HG02981 (cell line): Measurements from ENCODE around the gene S100A1.
A peak's percentile ranks its signal among the peaks of the same experiment; 100 is the strongest.
"Not testable (repeated sequence)": the region's sequence is repeated elsewhere in the genome, so short reads cannot be mapped to it uniquely, and the experiment has no call there.

Experiments used
- ATAC-seq: cut with Tn5 transposase; IDR thresholded peaks from one replicate; pipeline ENCODE4 v1.9.1; 2021; ENCODE audit warnings: mild to moderate bottlenecking, moderate library complexity; ENCODE audit not compliant: unreplicated experiment

The S100A1 gene

DNA sequence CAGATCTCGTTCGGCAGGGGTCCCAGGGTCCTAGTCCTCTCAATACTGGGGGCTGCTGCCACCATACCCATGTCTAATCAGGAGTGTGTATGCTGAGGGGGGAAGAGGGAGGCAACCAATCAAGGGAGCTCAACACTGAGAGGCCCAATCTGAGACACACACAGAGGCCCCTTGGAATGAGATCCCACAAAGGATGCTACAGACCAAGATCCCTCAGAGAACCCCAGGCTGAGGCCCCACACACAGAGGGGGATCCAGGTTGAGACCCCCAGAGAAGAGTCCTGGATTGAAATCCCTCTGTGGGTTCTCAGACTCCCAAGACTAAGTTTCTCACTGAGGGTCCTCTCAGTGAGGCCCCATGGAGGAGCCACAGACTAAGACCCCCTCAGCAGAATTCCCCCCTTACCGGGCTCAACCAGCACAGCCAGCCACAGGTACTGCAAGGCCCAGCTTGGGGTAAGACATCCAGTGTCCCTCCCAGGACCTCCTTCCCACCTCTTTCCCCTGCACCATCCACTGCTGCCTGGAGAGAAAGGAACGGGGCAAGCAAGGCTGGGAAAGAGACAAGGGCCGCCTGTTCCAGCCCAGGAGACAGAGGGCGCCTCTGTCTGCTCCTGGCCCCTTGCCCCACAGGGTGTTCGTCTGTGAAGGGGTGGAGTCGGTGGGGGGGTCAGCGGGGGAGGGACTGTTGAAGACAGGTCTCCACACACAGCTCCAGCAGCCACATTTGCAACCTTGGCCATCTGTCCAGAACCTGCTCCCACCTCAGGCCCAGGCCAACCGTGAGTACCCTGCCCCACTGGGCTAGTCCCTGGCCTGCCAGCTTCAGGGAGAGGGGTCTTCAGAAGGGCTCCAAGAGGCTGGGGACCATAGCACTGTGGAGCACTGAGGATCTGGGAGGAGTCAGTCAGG is at the start of gene S100A1:
Gene S100A1, plus strand, starts transcription at position 720 of the 912 bp plus-strand sequence. CDS start 2,088 bp downstream, outside the sequence.
- no peak for ATAC-seq

DNA sequence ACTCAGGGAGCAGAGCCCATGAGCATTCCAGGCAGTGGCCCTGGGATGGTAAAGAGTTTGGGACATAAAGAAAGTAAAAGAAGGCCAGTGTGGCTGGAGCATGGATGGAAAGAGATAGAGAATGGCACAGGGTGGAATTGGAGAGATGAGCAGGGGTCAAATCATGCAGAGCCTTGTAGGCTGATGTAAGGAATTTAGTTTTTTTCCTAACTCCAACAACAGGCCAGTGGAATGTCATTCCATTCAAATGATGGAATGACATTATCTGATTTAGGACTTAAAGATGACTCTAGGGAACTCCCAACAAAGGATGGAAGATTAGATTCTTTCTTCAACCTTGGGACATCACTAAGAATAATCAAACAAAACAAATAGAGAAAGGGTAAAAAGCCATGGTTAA is 49.7 kb upstream of the S100A1 start:
- no peak for ATAC-seq

- ATAC-seq = no peak
Measured at GRCh38 chr1:153578936-153579335, 49.3 kb upstream of the S100A1 start.

GRCh38 chr1:153582836-153583235 is 45.4 kb upstream of the S100A1 start:
- not testable (repeated sequence) for ATAC-seq

- ATAC-seq = not testable (repeated sequence)
Measured at GRCh38 chr1:153583514-153583913, 44.7 kb upstream of the S100A1 start.

DNA sequence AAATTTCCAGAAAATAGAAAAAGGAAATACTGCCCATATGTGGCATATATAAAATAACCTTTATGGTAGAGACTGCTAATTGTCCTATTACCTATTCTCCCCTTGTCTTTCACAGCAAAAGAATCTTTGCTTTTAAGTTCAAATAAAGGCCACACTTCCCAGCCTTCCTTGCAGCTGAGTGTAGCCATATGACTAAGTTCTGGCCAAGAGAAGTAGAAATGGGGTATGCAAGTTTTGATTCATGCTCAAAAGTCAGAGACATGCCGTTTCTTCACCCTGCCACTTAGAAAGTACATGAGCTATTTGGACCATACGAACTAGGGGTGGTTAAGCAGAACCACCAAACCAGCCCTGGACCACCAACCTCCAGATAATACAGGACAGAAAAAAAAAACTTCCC is 44.3 kb upstream of the S100A1 start:
- no peak for ATAC-seq

GRCh38 chr1:153585006-153585405 is 43.2 kb upstream of the S100A1 start:
- ATAC-seq = no peak

DNA sequence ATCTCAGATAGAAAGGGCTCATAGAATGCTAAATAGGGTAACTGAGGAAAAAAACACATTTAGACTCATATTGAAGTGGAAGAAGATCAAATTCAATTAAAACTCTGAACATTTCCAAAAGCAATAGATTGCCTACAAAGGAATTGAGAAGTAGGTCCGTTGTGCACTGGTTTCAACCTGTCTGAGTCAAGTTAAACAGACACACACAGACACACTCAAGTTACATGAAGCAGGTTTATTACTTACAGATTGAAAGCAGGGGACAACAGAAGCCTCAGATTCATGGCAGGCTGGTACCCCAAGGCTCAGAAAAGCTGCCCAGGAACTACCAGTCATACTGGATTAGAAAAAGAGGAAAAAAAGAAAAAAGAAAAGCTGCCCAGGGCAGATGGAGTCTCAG is 41.9 kb upstream of the S100A1 start:
- no peak for ATAC-seq

- ATAC-seq = no peak
Measured at GRCh38 chr1:153587314-153587713, 40.9 kb upstream of the S100A1 start.

DNA sequence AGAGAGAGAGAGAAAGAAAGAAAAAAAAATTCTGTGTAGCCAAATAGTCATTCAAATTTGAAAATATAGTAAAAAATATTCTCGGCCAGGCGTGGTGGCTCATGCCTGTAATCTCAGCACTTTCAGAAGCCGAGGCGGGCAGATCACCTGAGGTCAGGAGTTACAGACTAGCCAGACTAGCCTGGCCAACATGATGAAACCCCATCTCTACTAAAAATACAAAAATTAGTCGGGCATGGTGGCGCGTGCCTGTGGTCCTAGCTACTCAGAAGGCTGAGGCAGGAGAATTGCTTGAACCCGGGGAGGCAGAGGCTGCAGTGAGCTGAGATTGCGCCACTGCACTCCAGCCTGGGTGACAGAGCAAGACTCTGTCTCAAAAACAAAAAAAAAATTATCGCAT is 40.2 kb upstream of the S100A1 start:
- not testable (repeated sequence) for ATAC-seq

DNA sequence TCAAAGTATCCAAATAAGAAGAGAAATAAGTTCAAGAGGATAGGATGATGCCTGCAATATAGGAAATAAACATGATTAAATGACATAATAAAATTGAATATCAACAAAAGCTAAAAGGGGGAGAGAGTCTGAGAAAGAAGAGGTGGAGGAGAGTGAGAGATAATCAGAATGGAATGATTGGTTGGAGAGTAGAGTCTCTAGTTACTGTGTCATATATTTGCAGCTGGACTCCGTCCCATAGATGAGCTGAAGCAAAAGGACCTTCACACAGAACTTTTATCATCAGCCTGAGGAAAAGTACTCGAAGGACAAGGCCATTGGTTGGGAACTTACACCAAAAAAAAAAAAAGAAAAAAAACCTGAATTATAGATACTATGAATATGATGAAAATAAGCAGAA is 39.8 kb upstream of the S100A1 start:
- ATAC-seq = no peak

- no peak for ATAC-seq
Measured at GRCh38 chr1:153592748-153593147, 35.5 kb upstream of the S100A1 start.

DNA sequence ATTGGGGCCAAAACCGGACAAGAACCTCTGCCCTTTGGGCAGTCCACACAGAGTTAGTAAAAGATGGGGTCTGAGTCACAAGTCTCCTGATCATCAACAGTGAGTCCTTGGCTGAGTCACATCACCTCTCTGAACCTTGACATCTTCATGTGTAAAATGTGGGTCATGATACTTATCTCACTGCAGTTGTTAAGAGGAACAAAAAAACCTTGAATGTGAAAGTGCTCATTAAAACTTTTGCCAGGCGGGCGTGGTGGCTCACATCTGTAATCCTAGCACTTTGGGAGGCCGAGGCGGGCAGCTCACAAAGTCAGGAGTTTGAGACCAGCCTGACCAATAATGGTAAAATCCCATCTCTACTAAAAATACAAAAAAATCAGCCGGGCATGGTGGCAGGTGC is 31.0 kb upstream of the S100A1 start:
- no peak for ATAC-seq

DNA sequence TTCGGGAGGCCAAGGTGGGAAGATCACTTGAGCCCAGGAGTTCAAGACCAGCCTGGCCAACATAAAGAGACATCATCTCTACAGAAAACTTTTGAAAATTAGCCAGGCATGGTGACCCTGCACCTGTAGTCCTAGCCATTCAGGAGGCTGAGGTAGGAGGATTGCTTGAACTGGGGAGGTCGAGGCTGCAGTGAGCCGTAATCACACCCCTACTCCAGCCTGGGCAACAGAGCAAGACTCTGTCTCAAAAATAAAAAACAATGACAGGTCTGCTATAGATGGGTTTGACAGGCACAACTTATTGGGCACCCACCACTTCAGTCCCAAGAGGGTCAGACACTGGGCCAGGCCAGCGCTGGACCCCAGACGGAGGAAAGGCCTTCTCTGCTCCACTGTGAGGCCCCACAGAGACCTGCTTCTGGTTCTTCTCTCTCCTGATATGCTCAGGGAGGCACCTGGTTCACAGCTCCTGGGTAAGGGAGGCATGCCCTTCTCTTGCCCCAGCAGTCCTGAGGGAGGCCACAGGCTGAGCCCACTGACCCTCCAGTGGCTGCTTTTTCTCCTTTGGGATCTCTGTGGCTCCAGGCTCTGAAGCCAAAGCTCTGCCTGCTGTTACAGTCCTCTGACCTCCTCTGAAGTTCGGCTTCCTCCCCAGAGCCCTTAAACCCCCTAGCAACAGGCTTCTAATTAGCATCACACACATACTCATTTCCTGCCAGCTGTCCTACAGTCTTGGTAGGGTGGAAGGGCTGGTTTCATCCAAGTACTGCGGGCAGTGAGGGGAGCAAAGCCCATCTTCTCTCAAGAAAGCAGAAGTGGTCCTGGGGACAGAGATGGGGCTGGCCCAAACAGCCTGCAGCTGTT is 29.7 kb upstream of the S100A1 start:
- ATAC-seq = peak; percentile 98

- no peak for ATAC-seq
Measured at GRCh38 chr1:153599847-153600246, 28.4 kb upstream of the S100A1 start.

DNA sequence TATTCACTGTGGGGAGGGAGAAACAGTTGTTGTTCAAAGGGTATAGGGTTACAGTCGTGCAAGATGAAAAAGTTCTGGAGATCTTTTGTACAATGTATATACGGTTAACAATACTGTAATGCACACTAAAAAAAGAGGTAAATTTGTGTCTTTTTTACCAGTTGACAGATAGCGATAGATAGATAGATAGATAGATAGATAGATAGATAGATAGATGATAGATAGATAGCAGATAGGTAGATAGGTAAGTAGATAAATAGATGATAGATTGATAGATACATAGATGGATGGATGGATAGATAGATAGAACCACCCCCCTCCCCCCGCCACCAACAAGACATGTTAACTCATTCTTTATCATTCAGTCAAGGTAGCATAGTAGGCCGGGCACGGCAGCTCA is 25.5 kb upstream of the S100A1 start:
- ATAC-seq = no peak

DNA sequence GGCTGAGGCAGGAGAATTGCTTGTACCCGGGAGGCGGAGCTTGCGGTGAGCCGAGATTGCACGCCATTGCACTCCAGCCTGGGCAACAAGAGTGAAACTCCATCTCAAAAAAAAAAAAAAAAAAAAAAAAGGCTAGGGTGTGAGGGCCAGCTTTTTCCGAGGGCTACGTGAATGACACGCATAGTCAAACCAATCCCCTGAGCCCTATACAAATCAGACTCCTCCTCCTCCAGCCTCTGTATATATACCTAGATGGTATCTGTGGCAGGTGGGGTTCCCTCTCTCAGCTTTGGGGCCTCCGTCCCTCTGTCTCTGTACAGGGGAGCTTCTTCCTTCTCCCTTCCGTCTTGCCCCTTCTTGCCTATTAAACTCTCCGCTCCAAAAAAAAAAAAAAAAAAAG is 22.0 kb upstream of the S100A1 start:
- no peak for ATAC-seq

- ATAC-seq = no peak
Measured at GRCh38 chr1:153607381-153607780, 20.9 kb upstream of the S100A1 start.

DNA sequence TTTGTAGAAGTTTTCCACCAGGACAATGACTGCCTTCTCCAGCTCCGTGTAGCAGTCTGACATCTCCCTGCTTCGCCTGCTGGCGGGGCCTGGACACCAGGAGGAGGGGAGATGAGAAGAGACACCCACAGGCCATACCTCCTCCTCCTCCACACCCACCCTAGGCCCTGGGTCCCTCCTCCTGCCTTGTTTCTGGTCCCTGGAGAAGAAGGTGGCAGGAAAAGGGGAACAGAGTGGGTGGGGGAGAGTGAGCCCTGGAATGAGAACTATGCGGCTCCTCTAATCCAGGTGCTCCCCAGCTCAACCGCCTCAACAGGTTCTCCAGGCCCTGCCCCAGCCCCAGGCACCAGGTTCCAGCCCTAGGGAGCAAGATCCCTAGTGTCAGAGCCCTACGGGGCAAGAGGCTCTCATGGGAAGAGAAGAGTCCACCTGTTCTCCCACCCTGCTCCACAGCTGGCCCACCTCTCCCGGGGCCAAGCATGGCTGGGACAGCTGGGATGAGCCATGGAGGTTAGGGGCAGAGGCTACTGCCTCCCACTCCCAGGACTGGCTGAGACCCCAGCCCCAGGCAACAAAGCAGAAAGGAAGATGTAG is 20.0 kb upstream of the S100A1 start:
- no peak for ATAC-seq

DNA sequence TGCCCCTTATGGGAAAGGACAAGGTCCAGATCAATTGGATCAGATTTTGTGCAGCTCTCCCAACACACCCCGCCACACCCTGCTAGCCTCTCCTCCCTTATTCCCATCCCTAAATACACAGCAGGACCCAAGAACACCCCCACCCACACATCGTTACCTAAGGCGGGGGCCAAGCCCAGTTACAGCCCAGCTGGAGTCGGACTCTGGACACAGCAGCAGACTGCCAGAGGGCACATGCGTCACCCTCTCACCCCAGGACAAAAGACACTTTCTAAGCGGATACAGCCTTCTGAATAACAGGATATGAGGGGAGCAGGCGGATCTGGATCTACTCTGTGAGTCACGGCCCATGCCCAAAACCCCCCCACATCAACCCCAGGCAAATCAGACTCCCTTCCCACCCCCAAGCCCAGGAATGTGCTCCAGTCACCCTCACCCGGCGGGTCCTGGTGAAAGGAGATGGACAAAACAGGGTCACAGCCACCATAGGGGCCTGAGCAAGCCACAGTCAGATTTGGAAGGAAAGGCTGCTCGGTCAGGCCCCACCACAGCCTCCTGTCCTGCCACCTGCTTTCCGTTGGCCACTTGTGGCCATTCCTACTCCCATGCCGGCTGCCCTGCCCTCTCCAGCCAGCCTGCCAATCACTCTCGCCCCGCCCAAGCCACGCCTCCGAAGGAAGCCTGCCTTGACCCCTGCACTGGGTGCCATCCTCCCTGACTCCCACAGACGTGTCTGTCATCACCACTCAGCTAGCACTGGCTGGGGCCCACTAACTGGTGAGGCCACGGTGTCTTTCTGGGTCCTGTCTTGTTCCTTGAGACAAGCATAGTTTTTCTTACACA is 19.3 kb upstream of the S100A1 start:
- no peak for ATAC-seq

- ATAC-seq = no peak
Measured at GRCh38 chr1:153609585-153609907, 18.7 kb upstream of the S100A1 start.
